PC-9 (cell line): ENCODE data around the gene KCNK7. TPM values are rescaled to one million over a fixed set of nuclear protein-coding genes. Genes with fewer than 3 reads are reported as not detected.

Source experiments
- BruUV-seq: library from RNA; stranded (reverse); fragments of 400-500 nt; replicated peaks from 2 replicates; lab custom pipeline; 2021; lab: Mats Ljungman, UMichigan
- CTCF ChIA-PET: fragments of 300-600 bp; sonication (Branson Sonifier 250); formaldehyde crosslinking; loops from one replicate; lab custom pipeline; 2022; ENCODE audit warnings: antibody characterized with exemption; lab: Charles Lee
- POLR2A ChIA-PET: fragments of 300-600 bp; sonication (Branson Sonifier 250); formaldehyde crosslinking; loops from one replicate; lab custom pipeline; 2022; ENCODE audit warnings: antibody characterized with exemption; ENCODE audit not compliant: unreplicated experiment; lab: Charles Lee
- DNase-seq, 2 experiments: peaks; one replicate each; pipeline versions ENCODE4 v3.0.0 to v3.0.0-alpha.2; 2015 to 2022; ENCODE audit warnings: mixed read lengths in 1 of 2
- H2AFZ ChIP-seq: fragments of 200-600 bp; sonication (generic); 2 replicates; pipeline ENCODE4 v1.8.1; 2017; ENCODE audit warnings: antibody characterized with exemption
- H3F3A ChIP-seq: fragments of 200-600 bp; sonication (generic); 2 replicates; pipeline ENCODE4 v1.8.1; 2017; ENCODE audit warnings: antibody characterized with exemption, mild to moderate bottlenecking, low read depth; ENCODE audit not compliant: insufficient read depth
- H3K27ac ChIP-seq: fragments of 200-600 bp; sonication (generic); 2 replicates; pipeline ENCODE4 v1.6.1; 2016; ENCODE audit warnings: mixed run types
- H3K27me3 ChIP-seq: fragments of 200-600 bp; sonication (generic); 2 replicates; pipeline ENCODE4 v1.6.1; 2016; ENCODE audit warnings: low read depth, mixed run types; ENCODE audit not compliant: insufficient read depth
- H3K36me3 ChIP-seq: fragments of 200-600 bp; sonication (generic); 2 replicates; pipeline ENCODE4 v1.6.1; 2016; ENCODE audit warnings: low read depth, mixed run types
- H3K4me1 ChIP-seq: fragments of 200-600 bp; sonication (generic); replicated peaks from 2 replicates; pipeline ENCODE4 v1.6.1; 2016; ENCODE audit warnings: mixed run types; ENCODE audit not compliant: insufficient read depth
- H3K4me2 ChIP-seq: fragments of 200-600 bp; sonication (generic); 2 replicates; pipeline ENCODE4 v1.6.1; 2017; ENCODE audit warnings: mixed run types
- H3K4me3 ChIP-seq: fragments of 200-600 bp; sonication (generic); 2 replicates; pipeline ENCODE4 v1.6.1; 2016; ENCODE audit warnings: mixed run types
- H3K79me2 ChIP-seq: fragments of 200-600 bp; sonication (generic); 2 replicates; pipeline ENCODE4 v1.6.1; 2017; ENCODE audit warnings: low read depth, mixed run types
- H3K9me2 ChIP-seq: fragments of 200-600 bp; sonication (generic); 2 replicates; pipeline ENCODE4 v1.8.1; 2017; ENCODE audit warnings: mild to moderate bottlenecking; ENCODE audit not compliant: insufficient read depth
- H3K9me3 ChIP-seq: fragments of 200-600 bp; sonication (generic); 2 replicates; pipeline ENCODE4 v1.8.1; 2016; ENCODE audit warnings: low read depth; ENCODE audit not compliant: insufficient read depth
- H4K20me1 ChIP-seq: fragments of 200-600 bp; sonication (generic); 2 replicates; pipeline ENCODE4 v1.8.1; 2017; ENCODE audit not compliant: insufficient read depth
- EZH2 ChIP-seq: fragments of 200-600 bp; sonication (generic); IDR thresholded peaks from 2 replicates; pipeline ENCODE4 v1.8.0; 2017; ENCODE audit warnings: antibody characterized with exemption, low read depth
- intact Hi-C: fragments of 100-400 bp; cut with micrococcal nuclease; formaldehyde crosslinking; loops from one replicate; pipeline ENCODE4 v1.10.0; 2022; ENCODE audit not compliant: unreplicated experiment
- total RNA-seq: library from RNA; stranded (reverse); gene quantifications from 2 replicates; pipeline ENCODE4 v1.2.3, GENCODE V29; 2021
- TF ChIP-seq, protein P1 (sequence below): fragments of 200-600 bp; sonication (generic); conservative IDR thresholded peaks from 2 replicates; pipeline ENCODE4 v1.6.1; 2017; ENCODE audit warnings: mixed run types, antibody characterized with exemption, mild to moderate bottlenecking, moderate library complexity

The KCNK7 gene
- total RNA-seq, 1 experiment from 2014 or later, result not detected

DNA sequence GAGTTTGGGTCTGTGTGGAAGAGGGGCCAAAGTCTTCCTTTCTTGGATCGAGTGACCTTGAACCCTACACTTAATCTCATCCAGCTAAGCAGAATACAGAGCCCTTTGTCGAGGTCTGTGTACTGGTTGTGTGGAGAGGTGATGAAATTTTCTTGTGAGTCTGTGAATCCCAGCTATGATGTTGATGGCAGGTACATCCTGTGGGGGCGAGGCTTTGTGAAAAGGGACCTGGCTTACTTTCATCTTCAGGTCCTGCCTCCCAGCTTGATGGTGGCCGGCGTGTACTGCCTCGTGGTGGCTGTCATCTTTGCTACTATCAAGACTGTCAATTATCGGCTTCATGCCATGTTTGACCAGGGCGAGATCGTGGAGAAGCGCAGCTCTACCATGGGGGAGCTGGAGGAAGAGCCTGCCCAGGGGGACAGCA lies 21.0 kb upstream of the KCNK7 start:
- peaks cover 71% of the 10 kb centered on the region for H3K79me2 ChIP-seq
- H3K27ac ChIP-seq, result peak overlapping the region; percentile 49; the same call in 1 of the 2 replicates
- peaks cover 9% of the 10 kb centered on the region for H3K36me3 ChIP-seq
- H3K4me2 ChIP-seq, result peak overlapping the region; percentile 99
- H3K9me2 ChIP-seq, result no peaks in the 10 kb centered on the region
- H3K27me3 ChIP-seq, result no peaks in the 10 kb centered on the region
- TF ChIP-seq, protein P1, sequence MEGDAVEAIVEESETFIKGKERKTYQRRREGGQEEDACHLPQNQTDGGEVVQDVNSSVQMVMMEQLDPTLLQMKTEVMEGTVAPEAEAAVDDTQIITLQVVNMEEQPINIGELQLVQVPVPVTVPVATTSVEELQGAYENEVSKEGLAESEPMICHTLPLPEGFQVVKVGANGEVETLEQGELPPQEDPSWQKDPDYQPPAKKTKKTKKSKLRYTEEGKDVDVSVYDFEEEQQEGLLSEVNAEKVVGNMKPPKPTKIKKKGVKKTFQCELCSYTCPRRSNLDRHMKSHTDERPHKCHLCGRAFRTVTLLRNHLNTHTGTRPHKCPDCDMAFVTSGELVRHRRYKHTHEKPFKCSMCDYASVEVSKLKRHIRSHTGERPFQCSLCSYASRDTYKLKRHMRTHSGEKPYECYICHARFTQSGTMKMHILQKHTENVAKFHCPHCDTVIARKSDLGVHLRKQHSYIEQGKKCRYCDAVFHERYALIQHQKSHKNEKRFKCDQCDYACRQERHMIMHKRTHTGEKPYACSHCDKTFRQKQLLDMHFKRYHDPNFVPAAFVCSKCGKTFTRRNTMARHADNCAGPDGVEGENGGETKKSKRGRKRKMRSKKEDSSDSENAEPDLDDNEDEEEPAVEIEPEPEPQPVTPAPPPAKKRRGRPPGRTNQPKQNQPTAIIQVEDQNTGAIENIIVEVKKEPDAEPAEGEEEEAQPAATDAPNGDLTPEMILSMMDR, result no peak
- TF ChIP-seq EZH2, result no peak
- TSS peak; percentile 24 for BruUV-seq
- peaks cover 27% of the 10 kb centered on the region; the same call in 1 of the 2 replicates for H3K4me1 ChIP-seq
- POLR2A ChIA-PET, result interaction anchor here (0.6 kb wide), 2 partner anchors 50 to 57 kb away, joined by 4 to 8 read pairs; no protein-coding TSS in a partner anchor
- CTCF ChIA-PET, result no interaction called here
- H2AFZ ChIP-seq, result no peak overlapping the region
- H3K4me3 ChIP-seq, result peak overlapping the region; percentile 93
- intact Hi-C loops, result loop anchor here (5.0 kb wide), 1 partner anchor 36 kb away; no protein-coding TSS in a partner anchor
- H3K9me3 ChIP-seq, result no peaks in the 10 kb centered on the region
- DNase-seq, result no peak
- peaks cover 14% of the 10 kb centered on the region for H3F3A ChIP-seq
- H4K20me1 ChIP-seq, result peaks cover 47% of the 10 kb centered on the region

- TF ChIP-seq, protein P1, result no peak
- TF ChIP-seq EZH2, result no peak
- Histone ChIP-seq H3K9me2 (no peaks in the 10 kb centered on the region), H3K4me3 (peak overlapping the region; percentile 93), H3K27ac (peak overlapping the region; percentile 64), H3K9me3 (no peaks in the 10 kb centered on the region), H3F3A (peaks cover 14% of the 10 kb centered on the region), H3K4me2 (peak overlapping the region; percentile 99), H3K4me1 (peaks cover 27% of the 10 kb centered on the region; the same call in 1 of the 2 replicates), H2AFZ (0 out of 2 replicates have a peak overlapping the region, but pooled peaks have one; percentile 45), H3K27me3 (no peaks in the 10 kb centered on the region), H4K20me1 (peaks cover 44% of the 10 kb centered on the region), H3K79me2 (peaks cover 75% of the 10 kb centered on the region), H3K36me3 (peaks cover 9% of the 10 kb centered on the region)
- BruUV-seq, result no TSS peak
- CTCF ChIA-PET, result no interaction called here
- POLR2A ChIA-PET, result interaction anchor here (0.5 to 1.1 kb wide), 6 partner anchors 20 to 232 kb away, joined by 3 to 15 read pairs (median 4); partner anchors contain the start of genes EHBP1L1, KCNK7 and MALAT1
- peak in 1 of 2 experiments; percentile 52 for DNase-seq
- intact Hi-C loops, result loop anchor here (1.0 to 5.0 kb wide), 8 partner anchors 22 to 243 kb away; partner anchors contain the start of genes CFL1, SIPA1 and ZNRD2
Observed at GRCh38 chr11:65615950-65616574, 20.5 kb upstream of the KCNK7 start.

- Histone ChIP-seq H3F3A (peaks cover 14% of the 10 kb centered on the region), H3K79me2 (peaks cover 81% of the 10 kb centered on the region), H3K4me2 (peak within 1 kb of the TSS; percentile 99), H3K9me3 (no peaks in the 10 kb centered on the region), H2AFZ (peak within 1 kb of the TSS; percentile 85), H4K20me1 (peaks cover 38% of the 10 kb centered on the region), H3K4me3 (peak within 1 kb of the TSS; percentile 93), H3K27ac (peak within 1 kb of the TSS; percentile 64), H3K27me3 (no peaks in the 10 kb centered on the region), H3K9me2 (no peaks in the 10 kb centered on the region), H3K4me1 (peaks cover 27% of the 10 kb centered on the region; the same call in 1 of the 2 replicates), H3K36me3 (peaks cover 9% of the 10 kb centered on the region)
- TF ChIP-seq EZH2, result no peak
- TF ChIP-seq, protein P1, result no peak
- CTCF ChIA-PET, result interaction anchor here (0.6 to 1.0 kb wide), 3 partner anchors 43 to 198 kb away, joined by 4 to 7 read pairs (median 4); partner anchors contain the start of gene FAM89B
- peak; percentile 100 for DNase-seq
- BruUV-seq, result no TSS peak
- intact Hi-C loops, result loop anchor here (1.0 to 5.0 kb wide), 8 partner anchors 23 to 243 kb away; partner anchors contain the start of genes CFL1, SIPA1 and ZNRD2
- POLR2A ChIA-PET, result interaction anchor here (0.5 to 1.2 kb wide), 17 partner anchors 20 to 521 kb away, joined by 3 to 30 read pairs (median 4); partner anchors contain the start of genes EHBP1L1, KCNK7, MALAT1 and MUS81
Observed at GRCh38 chr11:65615229-65615949, 19.8 kb upstream of the KCNK7 start, which contains the start of gene PCNX3. TSS of gene PCNX3 (plus strand) at chr11:65615776. CDS start at chr11:65616312, 536 bp downstream.
